ENCODE measurements around the gene PLEK2. TPM values are rescaled to one million over a fixed set of nuclear protein-coding genes. Genes with fewer than 3 reads are reported as not detected.

The PLEK2 gene
- total RNA-seq, 1 donor from 2014 or later: not detected

DNA sequence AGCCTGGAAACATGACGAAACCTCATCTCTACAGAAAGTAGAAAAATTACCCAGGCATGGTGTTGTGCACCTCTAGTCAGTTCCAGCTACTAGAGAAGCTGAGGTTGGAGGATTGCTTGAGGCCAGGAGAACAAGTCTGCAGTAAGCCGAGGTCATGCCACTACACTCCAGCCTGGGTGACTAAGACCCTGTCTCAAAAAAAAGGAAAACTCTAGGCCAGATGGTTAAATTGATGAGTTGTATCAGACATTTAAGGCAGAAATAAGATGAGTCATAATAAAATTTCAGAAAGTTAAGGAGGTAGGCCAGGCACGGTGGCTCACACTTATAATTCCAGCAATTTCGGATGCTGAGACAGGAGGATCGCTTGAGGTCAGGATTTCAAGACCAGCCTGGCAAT, 41.1 kb downstream of the PLEK2 start:
- H4K20me1 ChIP-seq (ENCODE audit: low read depth): peaks cover 7% of the 10 kb centered on the region
- H3K4me1 ChIP-seq: no peaks in the 10 kb centered on the region
- DNase-seq (ENCODE audit: low spot score): no peak
- no peaks in the 10 kb centered on the region for H3K27me3 Mint-ChIP-seq (ENCODE audit: insufficient read depth, low read depth)
- H3F3A ChIP-seq (ENCODE audit: low read depth): no peaks in the 10 kb centered on the region
- no peaks in the 10 kb centered on the region for H3K9me3 ChIP-seq (ENCODE audit: low read depth)
- no peaks in the 10 kb centered on the region for H3K27me3 ChIP-seq
- H3K9me3 Mint-ChIP-seq: no peaks in the 10 kb centered on the region
- no peak overlapping the region for H3K4me3 Mint-ChIP-seq
- no peak overlapping the region for H3K27ac ChIP-seq
- no peak overlapping the region for H3K4me2 ChIP-seq
- no peak overlapping the region for H2AFZ ChIP-seq (replicated peaks)
- no peaks in the 10 kb centered on the region for H3K4me1 Mint-ChIP-seq
- no peak overlapping the region for H3K27ac Mint-ChIP-seq
- H3K9ac ChIP-seq: no peak overlapping the region
- H3K4me3 ChIP-seq: no peak overlapping the region
- peaks cover 33% of the 10 kb centered on the region for H3K36me3 ChIP-seq
- H3K79me2 ChIP-seq (ENCODE audit: low read depth): peaks cover 31% of the 10 kb centered on the region
- peaks cover 18% of the 10 kb centered on the region for H3K36me3 Mint-ChIP-seq
- no peak for TF ChIP-seq EZH2phosphoT487 (IDR thresholded peaks at IDR 0.05)
- no peak for TF ChIP-seq EZH2 (IDR thresholded peaks at IDR 0.05)
- no peak for TF ChIP-seq CTCF (IDR thresholded peaks at IDR 0.05)

DNA sequence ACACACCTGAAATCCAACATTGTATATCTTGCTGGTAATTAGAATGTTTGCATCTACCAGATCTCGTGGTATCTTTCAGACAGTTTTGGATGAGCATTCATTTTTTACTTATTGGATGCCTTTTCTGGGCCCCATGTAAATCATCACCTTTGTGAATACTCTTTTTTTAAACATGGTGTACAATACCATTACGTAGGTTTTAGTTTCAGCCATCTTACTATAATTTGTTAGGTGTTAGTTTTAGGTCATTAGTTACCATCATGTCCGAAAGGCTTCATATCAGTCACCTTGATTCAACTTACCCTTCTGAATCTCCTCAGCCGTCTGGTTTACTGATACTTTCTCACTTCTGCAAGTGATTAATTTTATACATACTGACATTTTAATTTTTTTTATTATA, 46.5 kb downstream of the PLEK2 start:
- Histone ChIP-seq H3K36me3 (peaks cover 26% of the 10 kb centered on the region), H3K4me1 (peaks cover 11% of the 10 kb centered on the region), H3K9ac (no peak overlapping the region), H3K27ac (no peak overlapping the region), H3K4me3 (no peak overlapping the region), H3K79me2 (ENCODE audit: low read depth) (peaks cover 67% of the 10 kb centered on the region), H2AFZ (replicated peaks) (no peak overlapping the region), H3K4me2 (no peak overlapping the region), H4K20me1 (ENCODE audit: low read depth) (peaks cover 21% of the 10 kb centered on the region), H3K9me3 (ENCODE audit: low read depth) (no peaks in the 10 kb centered on the region), H3F3A (ENCODE audit: low read depth) (no peaks in the 10 kb centered on the region), H3K27me3 (no peaks in the 10 kb centered on the region)
- DNase-seq (ENCODE audit: low spot score): no peak
- H3K4me3 Mint-ChIP-seq: no peak overlapping the region
- peaks cover 7% of the 10 kb centered on the region for H3K4me1 Mint-ChIP-seq
- H3K27ac Mint-ChIP-seq: no peak overlapping the region
- H3K36me3 Mint-ChIP-seq: peaks cover 9% of the 10 kb centered on the region
- H3K9me3 Mint-ChIP-seq: no peaks in the 10 kb centered on the region
- TF ChIP-seq CTCF (IDR thresholded peaks at IDR 0.05): no peak
- TF ChIP-seq EZH2 (IDR thresholded peaks at IDR 0.05): no peak
- no peak for TF ChIP-seq EZH2phosphoT487 (IDR thresholded peaks at IDR 0.05)
- H3K27me3 Mint-ChIP-seq (ENCODE audit: insufficient read depth, low read depth): no peaks in the 10 kb centered on the region

DNA sequence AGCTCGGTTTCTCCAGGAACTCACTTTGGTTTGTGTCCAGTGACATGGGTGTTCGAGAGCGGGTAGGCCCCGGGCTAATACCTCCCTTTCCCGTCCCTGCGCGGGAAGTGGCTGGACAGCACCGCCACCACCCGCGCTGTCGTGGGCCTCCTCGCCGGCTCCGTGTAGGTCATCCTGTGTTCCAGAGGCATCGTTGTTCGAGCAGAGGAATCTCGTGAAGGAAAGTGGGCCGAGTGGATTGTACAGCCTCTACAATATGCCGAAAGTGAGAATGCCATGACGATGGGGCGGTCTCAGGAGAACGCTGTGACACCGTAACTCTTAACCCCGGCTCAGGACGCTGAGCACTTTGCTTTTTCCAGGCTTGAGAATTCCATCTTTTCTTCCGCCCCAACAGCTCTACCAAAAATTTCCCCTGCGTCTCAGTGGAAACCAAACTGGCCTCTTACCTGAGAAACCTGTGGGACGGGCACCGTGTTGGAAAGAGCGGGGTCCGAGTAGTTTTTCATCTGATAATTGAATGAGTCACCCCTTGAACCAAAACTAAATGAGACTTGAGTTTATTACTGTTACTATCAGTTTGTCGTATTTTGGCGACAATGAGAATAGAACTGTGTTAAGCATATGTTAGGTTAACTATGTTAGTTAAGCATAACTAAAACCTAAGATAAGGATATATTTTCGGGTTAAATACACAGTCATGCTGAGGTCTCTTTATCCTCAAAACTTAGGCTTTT, 51.3 kb downstream of the PLEK2 start:
- Histone ChIP-seq H3K4me3 (peak overlapping the region; percentile 67), H2AFZ (replicated peaks) (peak overlapping the region; percentile 100), H3K9me3 (ENCODE audit: low read depth) (no peaks in the 10 kb centered on the region), H3K27me3 (no peaks in the 10 kb centered on the region), H3K4me2 (peak overlapping the region; percentile 95), H3K4me1 (peaks cover 20% of the 10 kb centered on the region), H3K79me2 (ENCODE audit: low read depth) (peaks cover 91% of the 10 kb centered on the region), H3K36me3 (peaks cover 10% of the 10 kb centered on the region), H4K20me1 (ENCODE audit: low read depth) (peaks cover 23% of the 10 kb centered on the region), H3K9ac (peak overlapping the region; percentile 97), H3K27ac (peak overlapping the region; percentile 91), H3F3A (ENCODE audit: low read depth) (no peaks in the 10 kb centered on the region)
- no peak for TF ChIP-seq EZH2 (IDR thresholded peaks at IDR 0.05)
- no peak for TF ChIP-seq EZH2phosphoT487 (IDR thresholded peaks at IDR 0.05)
- no peak for TF ChIP-seq CTCF (IDR thresholded peaks at IDR 0.05)
- Mint-ChIP-seq H3K27ac (peak overlapping the region; percentile 99), H3K4me1 (peaks cover 27% of the 10 kb centered on the region), H3K9me3 (no peaks in the 10 kb centered on the region), H3K27me3 (ENCODE audit: insufficient read depth, low read depth) (no peaks in the 10 kb centered on the region), H3K4me3 (peak overlapping the region; percentile 99), H3K36me3 (no peaks in the 10 kb centered on the region)
- DNase-seq (ENCODE audit: low spot score): no peak
